Measurements from ENCODE around the gene CNNM2.

GRCh38 chr10:102948786-102949185 is 30.7 kb downstream of the CNNM2 start:
- TF ChIP-seq CTCF (conservative IDR thresholded peaks at IDR 0.05; ENCODE audit: low read length) (no peak), EZH2phosphoT487 (IDR thresholded peaks at IDR 0.05; ENCODE audit: borderline replicate concordance) (no peak)
